ENCODE measurements around the gene TRPV2.

GRCh38 chr17:16464303-16465051, 49.1 kb downstream of the TRPV2 start:
- TF ChIP-seq POLR2A (IDR thresholded peaks at IDR 0.05) (peak; percentile 39 to 48), CTCF (IDR thresholded peaks at IDR 0.05) (no peak)

Measured in Peyer's patch (tissue), 4 donors.